GM21390 (cell line): ENCODE measurements around the gene SIPA1.

ENCODE experiments used
- ATAC-seq: cut with Tn5 transposase; IDR thresholded peaks from one replicate; pipeline ENCODE4 v1.9.1; 2021; ENCODE audit not compliant: unreplicated experiment

Gene SIPA1

GRCh38 chr11:65637794-65638419 is at the start of gene SIPA1:
Gene SIPA1, plus strand, starts transcription at chr11:65638101. Its CDS starts 2,821 bp downstream, at chr11:65640922.
- no peak for ATAC-seq

- peak; percentile 80 for ATAC-seq
Observed at GRCh38 chr11:65588199-65589054, 49.5 kb upstream of the SIPA1 start.

GRCh38 chr11:65589444-65590239 is 48.3 kb upstream of the SIPA1 start:
- no peak for ATAC-seq

GRCh38 chr11:65590240-65590738 is 47.6 kb upstream of the SIPA1 start:
- ATAC-seq, result no peak

GRCh38 chr11:65591939-65592857 is 45.7 kb upstream of the SIPA1 start:
- no peak for ATAC-seq

GRCh38 chr11:65592858-65593517 is 44.9 kb upstream of the SIPA1 start:
- no peak for ATAC-seq

GRCh38 chr11:65593518-65594414 is 44.1 kb upstream of the SIPA1 start:
- no peak for ATAC-seq

- ATAC-seq, result no peak
Observed at GRCh38 chr11:65595131-65595530, 42.8 kb upstream of the SIPA1 start.

- ATAC-seq, result no peak
Observed at GRCh38 chr11:65595543-65596281, 42.2 kb upstream of the SIPA1 start, which contains the start of gene KCNK7. Gene KCNK7, minus strand, starts transcription at chr11:65595800. Its CDS starts 28 bp downstream, at chr11:65595772.

- no peak for ATAC-seq
Observed at GRCh38 chr11:65596520-65596919, 41.4 kb upstream of the SIPA1 start.

- ATAC-seq, result no peak
Observed at GRCh38 chr11:65598258-65598699, 39.6 kb upstream of the SIPA1 start.

- ATAC-seq, result no peak
Observed at GRCh38 chr11:65599216-65599954, 38.5 kb upstream of the SIPA1 start.

GRCh38 chr11:65599955-65600246 is 38.0 kb upstream of the SIPA1 start:
- ATAC-seq, result no peak

- ATAC-seq, result no peak
Observed at GRCh38 chr11:65604258-65604657, 33.6 kb upstream of the SIPA1 start.

GRCh38 chr11:65606876-65607613 is 30.9 kb upstream of the SIPA1 start:
- ATAC-seq, result no peak

- ATAC-seq, result no peak
Observed at GRCh38 chr11:65607614-65608426, 30.1 kb upstream of the SIPA1 start.
